Brain microvascular endothelial cell (primary cell): ENCODE measurements around the gene C11orf86.
A peak's percentile ranks its signal among the peaks of the same experiment; 100 is the strongest.

Experiments
- DNase-seq: peaks from one replicate; pipeline ENCODE4 v3.0.0-alpha.2; 2020
- H3K27ac ChIP-seq: fragments of 250-450 bp; sonication (Bioruptor Pico); 2 replicates; pipeline ENCODE4 v1.5.1; 2020; ENCODE audit warnings: mild to moderate bottlenecking, moderate library complexity
- H3K27me3 ChIP-seq: fragments of 250-450 bp; sonication (Bioruptor Pico); replicated peaks from 2 replicates; pipeline ENCODE4 v1.5.1; 2020; ENCODE audit warnings: mild to moderate bottlenecking
- H3K36me3 ChIP-seq: fragments of 250-450 bp; sonication (Bioruptor Pico); replicated peaks from 2 replicates; pipeline ENCODE4 v1.5.1; 2020; ENCODE audit warnings: mild to moderate bottlenecking
- H3K4me3 ChIP-seq: 2 replicates; pipeline ENCODE4 v1.5.1; 2011; ENCODE audit warnings: low read depth, mild to moderate bottlenecking, control low read depth, low read length, moderate library complexity
- CTCF ChIP-seq: IDR thresholded peaks from 2 replicates; pipeline ENCODE4 v1.5.1; 2011; ENCODE audit warnings: low read depth, mild to moderate bottlenecking, moderate library complexity, low read length, control low read depth, inconsistent platforms; ENCODE audit errors: missing control alignments
- in situ Hi-C: cut with HindIII; loops from 2 replicates; pipeline ENCODE4 v1.10.0; 2017; ENCODE audit warnings: low sequenced_read_pairs, low pct_ligation_motif_present

C11orf86 gene

GRCh38 chr11:66981976-66982578 lies 7.0 kb downstream of the C11orf86 start:
- Histone ChIP-seq H3K27ac (no peak overlapping the region), H3K4me3 (no peak overlapping the region), H3K36me3 (no peaks in the 10 kb centered on the region), H3K27me3 (no peaks in the 10 kb centered on the region)
- no peak for TF ChIP-seq CTCF
- in situ Hi-C loops, result no loop called here
- peak; percentile 92 for DNase-seq

DNA sequence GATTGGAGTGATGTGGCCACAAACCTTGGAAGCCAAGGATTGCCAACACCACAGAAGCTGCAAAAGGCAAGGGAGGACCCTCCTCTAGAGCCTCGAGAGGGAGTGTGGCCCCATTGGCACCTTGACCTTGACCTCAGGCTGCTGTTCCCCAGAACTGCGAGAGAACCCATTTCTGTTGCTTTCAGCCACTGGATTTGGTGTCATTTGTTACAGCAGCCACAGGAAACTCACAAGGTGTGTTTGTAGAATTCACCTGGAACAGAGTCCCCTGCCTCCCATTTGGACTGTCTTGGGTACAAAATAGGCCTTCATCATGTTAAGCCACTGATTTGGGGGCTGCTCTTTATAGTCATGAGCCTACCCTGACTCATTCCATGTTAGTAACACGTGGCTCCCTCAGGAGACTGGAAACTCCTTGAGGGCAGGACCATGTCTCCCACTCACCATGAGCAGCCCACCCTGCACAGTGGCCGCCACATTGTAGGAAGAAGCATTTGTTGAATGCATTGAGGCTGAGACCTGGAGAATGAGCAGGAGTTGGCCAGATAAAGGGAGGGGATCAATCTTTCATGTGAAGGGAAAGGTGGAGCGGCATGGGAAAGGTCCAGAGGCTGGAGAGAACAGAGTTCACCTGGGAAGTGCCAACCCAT lies 8.3 kb downstream of the C11orf86 start:
- Histone ChIP-seq H3K36me3 (no peaks in the 10 kb centered on the region), H3K27me3 (no peaks in the 10 kb centered on the region), H3K4me3 (no peak overlapping the region), H3K27ac (no peak overlapping the region)
- TF ChIP-seq CTCF, result no peak
- in situ Hi-C loops, result no loop called here
- DNase-seq, result no peak

GRCh38 chr11:66985508-66986177 lies 10.5 kb downstream of the C11orf86 start:
- no peak for DNase-seq
- Histone ChIP-seq H3K4me3 (no peak overlapping the region), H3K36me3 (no peaks in the 10 kb centered on the region), H3K27me3 (no peaks in the 10 kb centered on the region), H3K27ac (no peak overlapping the region)
- TF ChIP-seq CTCF, result no peak
- in situ Hi-C loops, result no loop called here

DNA sequence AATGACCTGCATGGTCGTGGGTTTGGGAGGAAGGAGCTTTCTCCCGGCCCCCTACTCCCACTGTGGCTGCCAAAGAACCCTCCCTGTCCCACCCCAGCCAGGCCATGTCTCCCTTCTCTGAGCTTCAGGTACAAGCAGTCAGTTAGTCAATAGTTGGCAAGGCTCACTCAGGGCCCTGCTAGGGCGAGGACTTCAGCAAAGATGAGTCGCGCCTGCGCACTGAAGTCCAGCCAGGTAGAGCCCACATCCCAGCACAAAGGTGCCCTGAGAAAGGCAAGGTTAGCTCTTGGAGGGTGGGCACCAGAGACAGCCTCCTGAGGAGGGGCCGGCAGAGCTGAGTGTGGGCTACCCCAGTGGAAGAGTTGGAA lies 11.1 kb downstream of the C11orf86 start:
- Histone ChIP-seq H3K27ac (no peak overlapping the region), H3K36me3 (no peaks in the 10 kb centered on the region), H3K4me3 (no peak overlapping the region), H3K27me3 (no peaks in the 10 kb centered on the region)
- no peak for DNase-seq
- in situ Hi-C loops, result no loop called here
- no peak for TF ChIP-seq CTCF

GRCh38 chr11:66987158-66987620 lies 12.1 kb downstream of the C11orf86 start:
- no peak for TF ChIP-seq CTCF
- Histone ChIP-seq H3K27ac (no peak overlapping the region), H3K27me3 (no peaks in the 10 kb centered on the region), H3K36me3 (no peaks in the 10 kb centered on the region), H3K4me3 (no peak overlapping the region)
- no peak for DNase-seq
- in situ Hi-C loops, result no loop called here
